Calu3 (cell line): ENCODE data around the gene PARP3. TPM values are rescaled to one million over a fixed set of nuclear protein-coding genes. Genes with fewer than 3 reads are reported as not detected.
A peak's percentile ranks its signal among the peaks of the same experiment; 100 is the strongest.

Source experiments
- BruUV-seq: library from RNA; stranded (reverse); fragments of 400-500 nt; replicated peaks from 2 replicates; lab custom pipeline; 2021; lab: Mats Ljungman, UMichigan
- CTCF ChIA-PET: fragments of 300-600 bp; sonication (Branson Sonifier 250); formaldehyde crosslinking; loops from one replicate; lab custom pipeline; 2022; ENCODE audit warnings: antibody characterized with exemption; lab: Charles Lee
- DNase-seq: peaks from one replicate; pipeline ENCODE4 v3.0.0; 2022
- H3K27ac Mint-ChIP-seq: one replicate; pipeline ENCODE4 v1.8.0; 2022; ENCODE audit warnings: mixed read lengths; ENCODE audit not compliant: unreplicated experiment
- H3K27me3 Mint-ChIP-seq: one replicate; pipeline ENCODE4 v1.8.0; 2022; ENCODE audit warnings: mixed read lengths; ENCODE audit not compliant: unreplicated experiment
- H3K36me3 Mint-ChIP-seq: one replicate; pipeline ENCODE4 v1.8.0; 2022; ENCODE audit warnings: mild to moderate bottlenecking, moderate library complexity, mixed read lengths; ENCODE audit not compliant: insufficient read depth, unreplicated experiment
- H3K4me1 Mint-ChIP-seq: one replicate; pipeline ENCODE4 v1.8.0; 2022; ENCODE audit warnings: mild to moderate bottlenecking, low read depth, mixed read lengths; ENCODE audit not compliant: unreplicated experiment
- H3K4me3 Mint-ChIP-seq: one replicate; pipeline ENCODE4 v1.8.0; 2022; ENCODE audit warnings: mild to moderate bottlenecking, low read depth, moderate library complexity, mixed read lengths; ENCODE audit not compliant: unreplicated experiment
- H3K9me3 Mint-ChIP-seq: one replicate; pipeline ENCODE4 v1.8.0; 2022; ENCODE audit warnings: low read depth, mixed read lengths; ENCODE audit not compliant: unreplicated experiment
- intact Hi-C: fragments of 100-400 bp; cut with micrococcal nuclease; formaldehyde crosslinking; loops from one replicate; pipeline ENCODE4 v1.10.0; 2022; ENCODE audit not compliant: unreplicated experiment
- total RNA-seq: library from RNA; stranded (reverse); gene quantifications from 2 replicates; pipeline ENCODE4 v1.2.3, GENCODE V29; 2022
- TF ChIP-seq, protein P1 (sequence below): fragments of 200-600 bp; IDR thresholded peaks from one replicate; pipeline ENCODE4 v1.8.0; 2022; ENCODE audit warnings: antibody characterized with exemption; ENCODE audit not compliant: unreplicated experiment

The PARP3 gene
- total RNA-seq, 1 experiment from 2014 or later, result 15.0 TPM

DNA sequence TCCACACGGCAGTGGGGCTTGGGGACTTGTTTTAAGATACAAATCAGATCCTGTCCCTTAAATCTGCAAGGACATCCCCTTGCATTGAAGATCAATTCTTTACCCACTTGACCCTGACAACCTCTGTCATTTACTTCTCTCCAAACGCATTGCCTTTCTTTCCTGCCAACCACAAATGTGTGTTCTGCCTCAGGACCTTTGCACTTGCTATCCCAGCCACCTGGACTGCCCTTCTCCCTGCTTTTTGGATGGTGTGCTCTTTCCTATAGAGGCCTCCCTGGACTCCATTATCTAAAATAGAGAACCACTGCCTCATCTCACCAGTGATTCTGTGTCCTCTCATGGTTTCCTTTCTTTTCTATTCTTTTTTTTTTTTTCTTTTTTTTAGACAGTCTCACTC is 55.0 kb downstream of the PARP3 start:
- Mint-ChIP-seq H3K4me1 (peaks cover 26% of the 10 kb centered on the region), H3K27ac (no peak overlapping the region), H3K4me3 (no peak overlapping the region), H3K36me3 (peaks cover 46% of the 10 kb centered on the region), H3K9me3 (no peaks in the 10 kb centered on the region), H3K27me3 (peaks cover under 1% of the 10 kb centered on the region)
- CTCF ChIA-PET, result no interaction called here
- BruUV-seq, result no TSS peak
- intact Hi-C loops, result no loop called here
- DNase-seq, result no peak
- TF ChIP-seq, protein P1, sequence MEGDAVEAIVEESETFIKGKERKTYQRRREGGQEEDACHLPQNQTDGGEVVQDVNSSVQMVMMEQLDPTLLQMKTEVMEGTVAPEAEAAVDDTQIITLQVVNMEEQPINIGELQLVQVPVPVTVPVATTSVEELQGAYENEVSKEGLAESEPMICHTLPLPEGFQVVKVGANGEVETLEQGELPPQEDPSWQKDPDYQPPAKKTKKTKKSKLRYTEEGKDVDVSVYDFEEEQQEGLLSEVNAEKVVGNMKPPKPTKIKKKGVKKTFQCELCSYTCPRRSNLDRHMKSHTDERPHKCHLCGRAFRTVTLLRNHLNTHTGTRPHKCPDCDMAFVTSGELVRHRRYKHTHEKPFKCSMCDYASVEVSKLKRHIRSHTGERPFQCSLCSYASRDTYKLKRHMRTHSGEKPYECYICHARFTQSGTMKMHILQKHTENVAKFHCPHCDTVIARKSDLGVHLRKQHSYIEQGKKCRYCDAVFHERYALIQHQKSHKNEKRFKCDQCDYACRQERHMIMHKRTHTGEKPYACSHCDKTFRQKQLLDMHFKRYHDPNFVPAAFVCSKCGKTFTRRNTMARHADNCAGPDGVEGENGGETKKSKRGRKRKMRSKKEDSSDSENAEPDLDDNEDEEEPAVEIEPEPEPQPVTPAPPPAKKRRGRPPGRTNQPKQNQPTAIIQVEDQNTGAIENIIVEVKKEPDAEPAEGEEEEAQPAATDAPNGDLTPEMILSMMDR, result no peak

DNA sequence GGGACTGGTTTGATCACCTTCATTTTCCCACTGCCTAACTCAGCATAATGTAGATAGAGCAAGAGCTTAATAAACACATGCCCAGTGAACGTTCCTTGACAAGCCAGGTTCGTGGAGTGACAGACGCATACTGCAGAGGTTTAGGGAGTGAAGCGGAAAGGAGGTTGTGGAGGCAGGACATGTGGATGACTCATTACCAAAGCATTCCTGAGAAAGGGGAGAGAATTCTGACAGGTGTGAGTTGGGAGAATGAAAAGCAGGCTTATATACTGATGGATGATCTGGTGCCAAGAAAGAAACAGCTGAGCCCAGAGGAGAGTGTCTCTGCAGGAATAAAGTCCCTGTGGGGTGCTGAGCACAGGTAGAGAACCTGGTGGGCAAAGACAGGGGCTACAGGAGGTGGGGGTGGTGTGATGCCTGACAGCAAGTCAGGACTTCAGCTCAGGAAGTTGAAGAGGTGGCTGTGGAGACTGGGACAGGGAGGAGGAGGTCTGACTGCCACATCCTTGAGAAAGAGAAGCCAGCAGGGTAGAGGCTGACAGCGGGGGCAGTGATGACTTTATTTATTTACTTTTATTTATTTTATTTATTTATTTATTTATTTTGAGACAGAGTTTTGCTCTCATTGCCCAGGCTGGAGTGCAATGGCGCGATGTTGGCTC is 55.9 kb downstream of the PARP3 start:
- Mint-ChIP-seq H3K4me1 (peaks cover 26% of the 10 kb centered on the region), H3K27me3 (peaks cover 10% of the 10 kb centered on the region), H3K9me3 (no peaks in the 10 kb centered on the region), H3K27ac (peak overlapping the region; percentile 30), H3K4me3 (peak overlapping the region; percentile 22), H3K36me3 (peaks cover 38% of the 10 kb centered on the region)
- intact Hi-C loops, result no loop called here
- TF ChIP-seq, protein P1, result no peak
- no TSS peak for BruUV-seq
- CTCF ChIA-PET, result interaction anchor here (1.2 kb wide), 1 partner anchor 153 kb away, joined by 3 read pairs; no protein-coding TSS in a partner anchor
- peak; percentile 54 for DNase-seq

Other genes starting within 250 kb of the PARP3 start
- gene GRM2, start 235.3 kb upstream of the PARP3 start, total RNA-seq, result 0.57 and 0.81 TPM in 2 replicates
- gene IQCF6, start 163.1 kb upstream of the PARP3 start, total RNA-seq, result not detected in 2 replicates
- not detected in 2 replicates for gene IQCF2, start 80.7 kb upstream of the PARP3 start, total RNA-seq
- not detected in 2 replicates for gene IQCF5, start 66.8 kb upstream of the PARP3 start, total RNA-seq
- gene IQCF1, start 39.0 kb upstream of the PARP3 start, total RNA-seq, result not detected in 2 replicates
- gene RRP9, start 459 bp upstream of the PARP3 start, total RNA-seq, result 39.3 and 40.3 TPM in 2 replicates
- gene GPR62, start 13.0 kb downstream of the PARP3 start, total RNA-seq, result not detected in 2 replicates
- gene PCBP4, start 25.1 kb downstream of the PARP3 start, total RNA-seq, result 29.8 and 31.5 TPM in 2 replicates
- gene ABHD14B, start 31.7 kb downstream of the PARP3 start, total RNA-seq, result 39.8 and 45.4 TPM in 2 replicates
- gene ABHD14A, start 32.7 kb downstream of the PARP3 start, total RNA-seq, result 6.6 and 7.3 TPM in 2 replicates
- 71.6 and 74.9 TPM in 2 replicates for gene ACY1, start 41.2 kb downstream of the PARP3 start, total RNA-seq
- gene RPL29, start 53.5 kb downstream of the PARP3 start, total RNA-seq, result 747 and 782 TPM in 2 replicates
- gene DUSP7, start 114.2 kb downstream of the PARP3 start, total RNA-seq, result 7.7 and 7.9 TPM in 2 replicates
- gene POC1A, start 212.1 kb downstream of the PARP3 start, total RNA-seq, result 26.4 and 26.9 TPM in 2 replicates